GM12878 (cell line): ENCODE measurements around the gene TNFSF13. TPM values are rescaled to one million over a fixed set of nuclear protein-coding genes. Genes with fewer than 3 reads are reported as not detected.

Source experiments
- HDAC2 ChIP-seq: fragments of 200-600 bp; sonication (generic); IDR thresholded peaks from 2 replicates; pipeline ENCODE4 v1.6.1; 2017
- NBN ChIP-seq: fragments of 450-650 bp; IDR thresholded peaks from 2 replicates; pipeline ENCODE4 v1.6.1; 2016
- POLR2AphosphoS5 ChIP-seq: IDR thresholded peaks from 2 replicates; pipeline ENCODE4 v1.6.1; 2011; ENCODE audit warnings: mild to moderate bottlenecking, low read length, inconsistent platforms
- POU2F2 ChIP-seq: IDR thresholded peaks from 3 replicates; pipeline ENCODE4 v1.6.1; 2011; ENCODE audit warnings: low read depth, mild to moderate bottlenecking, low read length, borderline replicate concordance
- REST ChIP-seq: IDR thresholded peaks from 2 replicates; pipeline ENCODE4 v1.6.1; 2012; ENCODE audit warnings: mild to moderate bottlenecking, low read depth, low read length
- SIN3A ChIP-seq: IDR thresholded peaks from 2 replicates; pipeline ENCODE4 v1.6.1; 2012; ENCODE audit warnings: low read depth, low read length, improper control_type of control experiment
- SUZ12 ChIP-seq: fragments of 200-600 bp; sonication (generic); IDR thresholded peaks from one replicate; pipeline ENCODE4 v1.6.1; 2018; ENCODE audit warnings: antibody characterized with exemption, mild to moderate bottlenecking; ENCODE audit not compliant: unreplicated experiment
- ZBTB11 ChIP-seq: fragments of 450-650 bp; formaldehyde crosslinking; IDR thresholded peaks from 2 replicates; pipeline ENCODE4 v1.5.0; 2022; ENCODE audit warnings: mild to moderate bottlenecking, missing genetic modification characterization
- polyA plus RNA-seq, 11 experiments: library from polyadenylated mRNA; depleted of rRNA in 4 of 11; unstranded in 6 of 11; stranded (reverse) in 5 of 11; fragments of >200 nt; fragmentation: Nextera tagmentation in 4 of 11; fragmentation: Illumina TruSeq in 1 of 11; extraction: Ambion mirVana in 4 of 11; extraction: Trizol in 1 of 11; gene quantifications; 1 replicate in 1 of 11; 2 replicates in 10 of 11; pipeline versions ENCODE4 v1.2.1 to v1.2.3, GENCODE V29; 2011 to 2016; ENCODE audit warnings: inconsistent platforms in 2 of 11, missing spikeins in 2 of 11, low read depth in 1 of 11
- total RNA-seq, 4 experiments: library from RNA; depleted of rRNA in 3 of 4; stranded (reverse); fragments of >200 nt in 3 of 4; fragmentation: Illumina TruSeq in 1 of 4; extraction: Trizol in 1 of 4; gene quantifications; 2 replicates each; pipeline versions ENCODE4 v1.2.1 to v1.2.3, GENCODE V29; 2013 to 2021
- TF ChIP-seq, protein P1 (sequence below): fragments of 450-650 bp; IDR thresholded peaks from 2 replicates; pipeline ENCODE4 v1.6.1; 2014; ENCODE audit warnings: mild to moderate bottlenecking
- TF ChIP-seq, protein P2 (sequence below): fragments of 450-650 bp; IDR thresholded peaks from 2 replicates; pipeline ENCODE4 v1.6.1; 2017; ENCODE audit warnings: mild to moderate bottlenecking, low read depth, inconsistent platforms; ENCODE audit not compliant: poor library complexity, severe bottlenecking

The TNFSF13 gene
- total and polyA plus RNA-seq, 10 of the 15 experiments (the other 5 are each of a cell fraction or from before 2014, with no cell fraction given), result 0.56 to 14.6 (median 9.7) TPM

DNA sequence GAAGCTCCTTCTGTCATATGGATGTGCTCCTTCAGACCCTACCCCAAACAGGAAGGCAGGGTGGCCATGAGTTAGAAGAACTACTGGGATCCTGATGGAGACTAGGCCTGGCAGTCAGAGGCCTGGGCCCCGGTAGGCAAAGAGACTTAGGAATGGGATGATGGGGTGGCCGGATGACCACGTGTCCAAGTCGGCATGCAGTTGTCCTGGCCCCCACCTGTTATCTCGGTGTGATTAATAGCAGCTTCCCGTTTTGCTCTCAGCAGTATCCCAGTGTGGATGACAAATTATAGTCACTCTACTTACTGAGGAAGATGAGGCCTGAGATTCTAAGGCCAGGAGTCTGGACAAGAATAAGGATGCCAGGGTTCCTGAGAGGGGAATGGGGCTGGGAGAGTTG is 8.2 kb upstream of the TNFSF13 start (continued):
- TF ChIP-seq ZBTB11 (CRISPR knock-in tag) (no peak), SUZ12 (no peak), POU2F2 (no peak), NBN (no peak), HDAC2 (no peak), POLR2AphosphoS5 (no peak), SIN3A (no peak), REST (no peak)
- TF ChIP-seq, protein P1, sequence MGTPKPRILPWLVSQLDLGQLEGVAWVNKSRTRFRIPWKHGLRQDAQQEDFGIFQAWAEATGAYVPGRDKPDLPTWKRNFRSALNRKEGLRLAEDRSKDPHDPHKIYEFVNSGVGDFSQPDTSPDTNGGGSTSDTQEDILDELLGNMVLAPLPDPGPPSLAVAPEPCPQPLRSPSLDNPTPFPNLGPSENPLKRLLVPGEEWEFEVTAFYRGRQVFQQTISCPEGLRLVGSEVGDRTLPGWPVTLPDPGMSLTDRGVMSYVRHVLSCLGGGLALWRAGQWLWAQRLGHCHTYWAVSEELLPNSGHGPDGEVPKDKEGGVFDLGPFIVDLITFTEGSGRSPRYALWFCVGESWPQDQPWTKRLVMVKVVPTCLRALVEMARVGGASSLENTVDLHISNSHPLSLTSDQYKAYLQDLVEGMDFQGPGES, result no peak
- TF ChIP-seq, protein P2, sequence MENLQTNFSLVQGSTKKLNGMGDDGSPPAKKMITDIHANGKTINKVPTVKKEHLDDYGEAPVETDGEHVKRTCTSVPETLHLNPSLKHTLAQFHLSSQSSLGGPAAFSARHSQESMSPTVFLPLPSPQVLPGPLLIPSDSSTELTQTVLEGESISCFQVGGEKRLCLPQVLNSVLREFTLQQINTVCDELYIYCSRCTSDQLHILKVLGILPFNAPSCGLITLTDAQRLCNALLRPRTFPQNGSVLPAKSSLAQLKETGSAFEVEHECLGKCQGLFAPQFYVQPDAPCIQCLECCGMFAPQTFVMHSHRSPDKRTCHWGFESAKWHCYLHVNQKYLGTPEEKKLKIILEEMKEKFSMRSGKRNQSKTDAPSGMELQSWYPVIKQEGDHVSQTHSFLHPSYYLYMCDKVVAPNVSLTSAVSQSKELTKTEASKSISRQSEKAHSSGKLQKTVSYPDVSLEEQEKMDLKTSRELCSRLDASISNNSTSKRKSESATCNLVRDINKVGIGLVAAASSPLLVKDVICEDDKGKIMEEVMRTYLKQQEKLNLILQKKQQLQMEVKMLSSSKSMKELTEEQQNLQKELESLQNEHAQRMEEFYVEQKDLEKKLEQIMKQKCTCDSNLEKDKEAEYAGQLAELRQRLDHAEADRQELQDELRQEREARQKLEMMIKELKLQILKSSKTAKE, result no peak
